Measurements from ENCODE around the gene HHIPL2. TPM values are rescaled to one million over a fixed set of nuclear protein-coding genes. Genes with fewer than 3 reads are reported as not detected.

Gene HHIPL2
- total RNA-seq, 4 donors from 2014 or later = 0.32 TPM; not detected in 3

GRCh38 chr1:222561656-222562055 lies 13.8 kb upstream of the HHIPL2 start:
- Histone ChIP-seq H3K27ac (no peak overlapping the region), H3K4me1 (no peaks in the 10 kb centered on the region), H3K9me3 (no peaks in the 10 kb centered on the region), H3K4me3 (no peak overlapping the region), H3K36me3 (peaks cover 43% of the 10 kb centered on the region), H3K27me3 (no peaks in the 10 kb centered on the region)
- 94% methylated on average over 1 of the region's 1 CpG for WGBS
- DNase-seq (ENCODE audit: low spot score in 2 of 2) = no peak
- TF ChIP-seq EP300 (IDR thresholded peaks at IDR 0.05) (no peak), CTCF (IDR thresholded peaks at IDR 0.05) (no peak), POLR2A (IDR thresholded peaks at IDR 0.05) (no peak), POLR2AphosphoS5 (IDR thresholded peaks at IDR 0.05) (no peak)

GRCh38 chr1:222557574-222557973 lies 9.7 kb upstream of the HHIPL2 start:
- H3K27me3 ChIP-seq = no peaks in the 10 kb centered on the region
- no peak for TF ChIP-seq EP300 (IDR thresholded peaks at IDR 0.05)
- no peak for TF ChIP-seq POLR2A (IDR thresholded peaks at IDR 0.05)
- 81% methylated on average over 7 of the region's 7 CpGs for WGBS

GRCh38 chr1:222557148-222557547 lies 9.2 kb upstream of the HHIPL2 start:
- 72% methylated on average over 6 of the region's 6 CpGs for WGBS
- H3K27ac ChIP-seq = no peak overlapping the region
- TF ChIP-seq POLR2AphosphoS5 (IDR thresholded peaks at IDR 0.05) (no peak), CTCF (IDR thresholded peaks at IDR 0.05) (no peak), EP300 (IDR thresholded peaks at IDR 0.05) (no peak), POLR2A (IDR thresholded peaks at IDR 0.05) (no peak)

More at GRCh38 chr1:222557574-222557973, 9.7 kb upstream of the HHIPL2 start:
- no peak overlapping the region for H3K4me3 ChIP-seq
- no peak overlapping the region for H3K27ac ChIP-seq
- H3K36me3 ChIP-seq = peaks cover 36% of the 10 kb centered on the region
- DNase-seq (ENCODE audit: low spot score in 2 of 2) = no peak
- no peaks in the 10 kb centered on the region for H3K4me1 ChIP-seq
- H3K9me3 ChIP-seq = no peaks in the 10 kb centered on the region

GRCh38 chr1:222555992-222556615 lies 8.2 kb upstream of the HHIPL2 start:
- TF ChIP-seq POLR2A (IDR thresholded peaks at IDR 0.05) (no peak), CTCF (IDR thresholded peaks at IDR 0.05) (no peak), POLR2AphosphoS5 (IDR thresholded peaks at IDR 0.05) (no peak), EP300 (IDR thresholded peaks at IDR 0.05) (no peak)
- Histone ChIP-seq H3K27ac (no peak overlapping the region), H3K27me3 (no peaks in the 10 kb centered on the region), H3K36me3 (peaks cover 31% of the 10 kb centered on the region), H3K4me1 (no peaks in the 10 kb centered on the region), H3K4me3 (no peak overlapping the region), H3K9me3 (no peaks in the 10 kb centered on the region)
- 88% methylated on average over 2 of the region's 2 CpGs for WGBS
- DNase-seq (ENCODE audit: low spot score in 2 of 2) = no peak

More at GRCh38 chr1:222557148-222557547, 9.2 kb upstream of the HHIPL2 start:
- Histone ChIP-seq H3K4me1 (no peaks in the 10 kb centered on the region), H3K27me3 (no peaks in the 10 kb centered on the region), H3K36me3 (peaks cover 35% of the 10 kb centered on the region), H3K4me3 (no peak overlapping the region), H3K9me3 (no peaks in the 10 kb centered on the region)
- DNase-seq (ENCODE audit: low spot score in 2 of 2) = no peak

- WGBS = 97% methylated on average over 5 of the region's 5 CpGs
- Histone ChIP-seq H3K27ac (no peak overlapping the region), H3K9me3 (no peaks in the 10 kb centered on the region), H3K4me3 (no peak overlapping the region), H3K4me1 (no peaks in the 10 kb centered on the region), H3K27me3 (no peaks in the 10 kb centered on the region), H3K36me3 (peaks cover 15% of the 10 kb centered on the region)
- no peak for DNase-seq (ENCODE audit: low spot score in 2 of 2)
- no peak for TF ChIP-seq CTCF (IDR thresholded peaks at IDR 0.05)
- TF ChIP-seq EP300 (IDR thresholded peaks at IDR 0.05) = no peak
- TF ChIP-seq POLR2AphosphoS5 (IDR thresholded peaks at IDR 0.05) = no peak
- TF ChIP-seq POLR2A (IDR thresholded peaks at IDR 0.05) = no peak
Observed at GRCh38 chr1:222554177-222554576, 6.3 kb upstream of the HHIPL2 start.

Data from suprapubic skin (tissue), 4 donors.